C4-2B (cell line): ENCODE data around the gene SIM1.

Source experiments
- CTCF ChIP-seq: fragments of 450-650 bp; conservative IDR thresholded peaks from 2 replicates; pipeline ENCODE4 v1.5.1; 2017; ENCODE audit warnings: mild to moderate bottlenecking
- ZFX ChIP-seq: fragments of 450-650 bp; IDR thresholded peaks from 2 replicates; pipeline ENCODE4 v1.6.1; 2017

- TF ChIP-seq CTCF (no peak), ZFX (no peak)
Observed at GRCh38 chr6:100335991-100336390, 128.7 kb downstream of the SIM1 start.
